GM12892 (cell line): ENCODE data around the gene LEMD3.

Experiments
- POLR2A ChIP-seq: IDR thresholded peaks from 2 replicates; pipeline ENCODE4 v1.6.1; 2011; ENCODE audit warnings: low read depth, low read length, control low read depth
- POLR2AphosphoS5 ChIP-seq: IDR thresholded peaks from 2 replicates; pipeline ENCODE4 v1.6.1; 2011; ENCODE audit warnings: low read depth, low read length, control low read depth
- TAF1 ChIP-seq: IDR thresholded peaks from 2 replicates; pipeline ENCODE4 v1.6.1; 2011; ENCODE audit warnings: low read depth, mild to moderate bottlenecking, control low read depth, low read length, borderline replicate concordance

GRCh38 chr12:65257986-65258385 lies 88.6 kb downstream of the LEMD3 start:
- no peak for TF ChIP-seq POLR2A
- no peak for TF ChIP-seq POLR2AphosphoS5
- no peak for TF ChIP-seq TAF1
